Transverse colon (tissue), 4 donors: ENCODE data around the gene GPR153.

Experiments used
- POLR2AphosphoS5 ChIP-seq, 3 donors: sonication (generic); formaldehyde crosslinking; IDR thresholded peaks; one replicate each; pipeline ENCODE4 v1.6.1; 2016; ENCODE audit warnings: antibody characterized with exemption in 3 of 3
- TF ChIP-seq, protein P1 (sequence below), 5 experiments: fragments of 200-600 bp in 3 of 5; fragments of 450-650 bp in 2 of 5; sonication (generic) in 3 of 5; IDR thresholded peaks; 1 replicate in 2 of 5; 2 replicates in 3 of 5; pipeline ENCODE4 v1.5.1; 2016 to 2017; ENCODE audit warnings: antibody characterized with exemption in 5 of 5, inconsistent platforms in 3 of 5, mild to moderate bottlenecking in 2 of 5, moderate library complexity in 1 of 5

DNA sequence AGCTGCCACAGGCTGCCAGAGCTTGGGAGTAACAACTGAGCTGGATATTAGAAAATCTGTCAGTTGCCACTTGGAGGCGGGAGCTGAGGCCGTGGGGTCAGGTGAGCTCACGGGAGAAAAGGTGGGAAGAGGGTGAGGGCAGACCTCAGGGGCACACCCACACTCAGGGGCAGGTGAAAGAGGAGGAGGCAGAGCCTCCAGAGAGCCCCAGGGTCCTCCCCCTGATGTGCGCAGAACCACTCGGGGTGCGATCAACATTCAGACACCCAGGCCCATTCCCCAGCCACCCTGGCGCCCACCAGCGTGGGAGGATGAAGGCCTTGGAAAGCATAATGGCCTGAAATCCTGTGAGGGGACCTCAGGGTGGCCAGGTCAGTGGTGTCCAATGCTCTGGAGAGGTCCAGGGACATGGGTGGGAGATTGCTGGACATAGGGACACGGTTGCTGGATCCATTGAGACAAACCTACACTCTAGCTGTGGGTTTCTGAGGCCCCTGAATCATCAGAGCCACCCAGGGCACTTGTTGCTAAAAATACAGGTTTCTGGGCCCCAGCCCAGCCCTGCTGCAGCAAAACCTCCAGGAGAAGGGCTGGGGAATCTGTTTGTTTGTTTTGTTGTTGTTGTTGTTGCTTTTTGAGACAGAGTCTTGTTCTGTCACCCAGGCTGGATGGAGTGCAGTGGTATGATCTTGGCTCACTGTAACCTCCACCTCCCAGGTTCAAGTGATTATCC, 49.4 kb upstream of the GPR153 start:
- TF ChIP-seq, protein P1, sequence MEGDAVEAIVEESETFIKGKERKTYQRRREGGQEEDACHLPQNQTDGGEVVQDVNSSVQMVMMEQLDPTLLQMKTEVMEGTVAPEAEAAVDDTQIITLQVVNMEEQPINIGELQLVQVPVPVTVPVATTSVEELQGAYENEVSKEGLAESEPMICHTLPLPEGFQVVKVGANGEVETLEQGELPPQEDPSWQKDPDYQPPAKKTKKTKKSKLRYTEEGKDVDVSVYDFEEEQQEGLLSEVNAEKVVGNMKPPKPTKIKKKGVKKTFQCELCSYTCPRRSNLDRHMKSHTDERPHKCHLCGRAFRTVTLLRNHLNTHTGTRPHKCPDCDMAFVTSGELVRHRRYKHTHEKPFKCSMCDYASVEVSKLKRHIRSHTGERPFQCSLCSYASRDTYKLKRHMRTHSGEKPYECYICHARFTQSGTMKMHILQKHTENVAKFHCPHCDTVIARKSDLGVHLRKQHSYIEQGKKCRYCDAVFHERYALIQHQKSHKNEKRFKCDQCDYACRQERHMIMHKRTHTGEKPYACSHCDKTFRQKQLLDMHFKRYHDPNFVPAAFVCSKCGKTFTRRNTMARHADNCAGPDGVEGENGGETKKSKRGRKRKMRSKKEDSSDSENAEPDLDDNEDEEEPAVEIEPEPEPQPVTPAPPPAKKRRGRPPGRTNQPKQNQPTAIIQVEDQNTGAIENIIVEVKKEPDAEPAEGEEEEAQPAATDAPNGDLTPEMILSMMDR (IDR thresholded peaks at IDR 0.05) = no peak
- no peak for TF ChIP-seq POLR2AphosphoS5 (IDR thresholded peaks at IDR 0.05)
